CD4-positive, alpha-beta T cell (primary cell): Measurements from ENCODE around the gene FBXL17. TPM values are rescaled to one million over a fixed set of nuclear protein-coding genes. Genes with fewer than 3 reads are reported as not detected.

Experiments
- ATAC-seq: fragments of 200-7000 bp; cut with Tn5 transposase; one replicate; pipeline ENCODE4 v1.10.0; 2022; ENCODE audit warnings: mild to moderate bottlenecking; ENCODE audit not compliant: poor library complexity
- CTCF ChIA-PET: fragments of 350-600 bp; sonication (Branson Sonifier 250); formaldehyde crosslinking; loops from one replicate; lab custom pipeline; 2021; ENCODE audit warnings: antibody characterized with exemption, inconsistent platforms; lab: Charles Lee
- POLR2A ChIA-PET: fragments of 350-600 bp; sonication (Branson Sonifier 250); formaldehyde crosslinking; loops from one replicate; lab custom pipeline; 2021; ENCODE audit warnings: antibody characterized with exemption, inconsistent platforms; lab: Charles Lee
- DNase-seq, 14 experiments: peaks; one replicate each; pipeline ENCODE4 v3.0.0-alpha.2; 2013 to 2020; ENCODE audit warnings: mixed read lengths in 2 of 14
- H3K27ac ChIP-seq, 2 donors: one replicate each; pipeline versions ENCODE4 v1.5.1 to v1.7.0; 2013; ENCODE audit warnings: low read length in 2 of 2, low read depth in 1 of 2, mild to moderate bottlenecking in 1 of 2
- H3K27me3 ChIP-seq, 2 experiments: 1 replicate in 1 of 2; 2 replicates in 1 of 2; pipeline versions ENCODE4 v1.6.1 to v1.7.0; 2013; ENCODE audit warnings: low read length in 2 of 2, control low read depth in 1 of 2, mild to moderate bottlenecking in 1 of 2, moderate library complexity in 1 of 2; ENCODE audit not compliant: insufficient read depth in 2 of 2, control insufficient read depth in 1 of 2
- H3K36me3 ChIP-seq: one replicate; pipeline ENCODE4 v1.6.1; 2013; ENCODE audit warnings: low read length, control low read depth; ENCODE audit not compliant: insufficient read depth
- H3K4me1 ChIP-seq: one replicate; pipeline ENCODE4 v1.6.1; 2013; ENCODE audit warnings: low read length, control low read depth; ENCODE audit not compliant: insufficient read depth
- H3K4me3 ChIP-seq: one replicate; pipeline ENCODE4 v1.5.1; 2013; ENCODE audit warnings: mild to moderate bottlenecking, low read length, moderate library complexity
- H3K9me3 ChIP-seq, 2 experiments: 1 replicate in 1 of 2; 2 replicates in 1 of 2; pipeline versions ENCODE4 v1.6.1 to v1.7.0; 2013; ENCODE audit warnings: low read length in 2 of 2, mild to moderate bottlenecking in 2 of 2, control low read depth in 1 of 2, moderate library complexity in 1 of 2; ENCODE audit not compliant: control insufficient read depth in 1 of 2, insufficient read depth in 1 of 2
- H3K27ac Mint-ChIP-seq: one replicate; pipeline ENCODE4 v1.8.0; 2020; ENCODE audit warnings: mixed read lengths
- H3K27me3 Mint-ChIP-seq: one replicate; pipeline ENCODE4 v1.8.0; 2021; ENCODE audit warnings: mixed read lengths
- H3K36me3 Mint-ChIP-seq: one replicate; pipeline ENCODE4 v1.8.0; 2021; ENCODE audit warnings: low read depth, mixed read lengths
- H3K4me1 Mint-ChIP-seq: one replicate; pipeline ENCODE4 v1.8.0; 2021; ENCODE audit warnings: low read depth, mixed read lengths
- H3K4me3 Mint-ChIP-seq: one replicate; pipeline ENCODE4 v1.8.0; 2020; ENCODE audit warnings: mild to moderate bottlenecking, mixed read lengths
- H3K9me3 Mint-ChIP-seq: one replicate; pipeline ENCODE4 v1.8.0; 2020; ENCODE audit warnings: mixed read lengths
- CTCF ChIP-seq: fragments of 200-600 bp; IDR thresholded peaks from one replicate; pipeline ENCODE4 v1.8.0; 2022; ENCODE audit warnings: antibody characterized with exemption, mild to moderate bottlenecking
- intact Hi-C, 2 experiments: fragments of 100-400 bp; cut with DNase I in 1 of 2; cut with micrococcal nuclease in 1 of 2; formaldehyde crosslinking; loops; one replicate each; pipeline versions ENCODE4 v1.15.1 to v1.9.0; 2023 to 2025; cut with DNase I, micrococcal nuclease
- total RNA-seq, 174 experiments: library from RNA in 2 of 174; stranded (reverse) in 2 of 174; gene quantifications; one replicate each; pipeline ENCODE4 v1.2.3 and lab custom pipeline; 2021 to 2026

The FBXL17 gene
- total RNA-seq, 2 experiments from 2014 or later = 17.9 to 21.1 TPM

- no peaks in the 10 kb centered on the region for H3K9me3 ChIP-seq
- Mint-ChIP-seq H3K4me1 (peaks cover 46% of the 10 kb centered on the region), H3K4me3 (no peak overlapping the region), H3K27me3 (no peaks in the 10 kb centered on the region), H3K36me3 (peaks cover 13% of the 10 kb centered on the region), H3K9me3 (no peaks in the 10 kb centered on the region), H3K27ac (no peak overlapping the region)
- no peak for TF ChIP-seq CTCF
- no peak for DNase-seq
- ChIA-PET POLR2A (no interaction called here), CTCF (no interaction called here)
- no peaks in the 10 kb centered on the region for H3K4me1 ChIP-seq
- no peak overlapping the region for H3K4me3 ChIP-seq
- no peak overlapping the region for H3K27ac ChIP-seq
- H3K27me3 ChIP-seq = no peaks in the 10 kb centered on the region
- H3K36me3 ChIP-seq = no peaks in the 10 kb centered on the region
- no peak for ATAC-seq
- intact Hi-C loops = no loop called here
Measured at GRCh38 chr5:107950776-107951175, 431.1 kb downstream of the FBXL17 start.

DNA sequence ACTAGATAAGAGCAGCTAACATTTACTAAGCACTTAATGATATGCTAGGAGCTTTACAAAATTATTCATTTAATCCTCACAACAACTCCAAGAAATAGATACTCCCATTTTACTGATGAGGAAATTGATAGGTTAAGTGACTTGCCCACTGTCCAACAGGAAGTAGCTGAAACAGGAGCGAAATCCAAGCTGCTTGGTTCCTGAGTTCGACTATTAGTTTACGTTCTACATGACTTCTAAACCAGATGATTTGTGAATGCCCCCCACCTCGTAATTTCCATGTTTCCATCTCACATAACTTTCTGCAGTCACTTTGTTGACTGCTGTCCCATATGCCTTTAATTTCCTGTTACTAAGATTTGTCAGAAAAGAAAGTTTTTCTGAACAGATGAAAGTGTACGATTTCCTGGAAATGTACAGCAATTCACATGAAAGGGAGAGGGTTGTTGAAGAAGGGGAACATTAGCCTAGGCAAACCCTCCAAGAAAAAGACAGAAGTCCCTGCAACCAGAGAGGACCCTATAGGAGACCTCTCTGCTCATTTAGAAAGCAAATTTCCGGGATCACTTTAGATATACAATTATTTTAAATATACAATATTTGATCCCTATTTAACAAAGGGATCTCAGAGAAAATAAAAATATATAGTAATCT is 432.1 kb downstream of the FBXL17 start:
- intact Hi-C loops = no loop called here
- Histone ChIP-seq H3K9me3 (no peaks in the 10 kb centered on the region), H3K4me1 (no peaks in the 10 kb centered on the region), H3K27ac (no peak overlapping the region), H3K36me3 (no peaks in the 10 kb centered on the region), H3K4me3 (no peak overlapping the region), H3K27me3 (no peaks in the 10 kb centered on the region)
- Mint-ChIP-seq H3K4me3 (no peak overlapping the region), H3K4me1 (peaks cover 40% of the 10 kb centered on the region), H3K36me3 (peaks cover 21% of the 10 kb centered on the region), H3K27me3 (no peaks in the 10 kb centered on the region), H3K9me3 (no peaks in the 10 kb centered on the region), H3K27ac (no peak overlapping the region)
- ChIA-PET POLR2A (no interaction called here), CTCF (no interaction called here)
- DNase-seq (no peak), ATAC-seq (no peak)
- TF ChIP-seq CTCF = no peak

GRCh38 chr5:107948377-107948776 is 433.5 kb downstream of the FBXL17 start:
- intact Hi-C loops = no loop called here
- Histone ChIP-seq H3K36me3 (no peaks in the 10 kb centered on the region), H3K4me3 (no peak overlapping the region), H3K4me1 (no peaks in the 10 kb centered on the region), H3K27me3 (no peaks in the 10 kb centered on the region), H3K27ac (no peak overlapping the region), H3K9me3 (no peaks in the 10 kb centered on the region)
- Mint-ChIP-seq H3K4me1 (peaks cover 30% of the 10 kb centered on the region), H3K4me3 (no peak overlapping the region), H3K27ac (no peak overlapping the region), H3K9me3 (no peaks in the 10 kb centered on the region), H3K36me3 (peaks cover 19% of the 10 kb centered on the region), H3K27me3 (no peaks in the 10 kb centered on the region)
- no peak for TF ChIP-seq CTCF
- no peak for DNase-seq
- ChIA-PET POLR2A (interaction anchor here (0.5 kb wide), 1 partner anchor 432 kb away, joined by 3 read pairs; no protein-coding TSS in a partner anchor), CTCF (no interaction called here)
- no peak for ATAC-seq
